ENCODE results near the gene CPPED1. TPM values are rescaled to one million over a fixed set of nuclear protein-coding genes. Genes with fewer than 3 reads are reported as not detected.
A peak's percentile ranks its signal among the peaks of the same experiment; 100 is the strongest.

The CPPED1 gene, protein sequence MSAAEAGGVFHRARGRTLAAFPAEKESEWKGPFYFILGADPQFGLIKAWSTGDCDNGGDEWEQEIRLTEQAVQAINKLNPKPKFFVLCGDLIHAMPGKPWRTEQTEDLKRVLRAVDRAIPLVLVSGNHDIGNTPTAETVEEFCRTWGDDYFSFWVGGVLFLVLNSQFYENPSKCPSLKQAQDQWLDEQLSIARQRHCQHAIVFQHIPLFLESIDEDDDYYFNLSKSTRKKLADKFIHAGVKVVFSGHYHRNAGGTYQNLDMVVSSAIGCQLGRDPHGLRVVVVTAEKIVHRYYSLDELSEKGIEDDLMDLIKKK
- total RNA-seq (10 to 100 TPM; 38.0 to 66.3 (median 50.6) TPM), polyA plus RNA-seq (10 to 100 TPM; 10.0 to 21.6 (median 10.8) TPM)
- long read RNA-seq, donor 1, full-length matches to known transcripts, result 5 of 5 reads
- long read RNA-seq, donor 1, partial matches to known transcripts, result 0 of 5 reads
- long read RNA-seq, donor 1, other reads (novel, unspliced or antisense), result 0 of 5 reads
- long read RNA-seq, donor 2, full-length matches to known transcripts, result 10 of 10 reads
- long read RNA-seq, donor 2, partial matches to known transcripts, result 0 of 10 reads
- long read RNA-seq, donor 2, other reads (novel, unspliced or antisense), result 0 of 10 reads

DNA sequence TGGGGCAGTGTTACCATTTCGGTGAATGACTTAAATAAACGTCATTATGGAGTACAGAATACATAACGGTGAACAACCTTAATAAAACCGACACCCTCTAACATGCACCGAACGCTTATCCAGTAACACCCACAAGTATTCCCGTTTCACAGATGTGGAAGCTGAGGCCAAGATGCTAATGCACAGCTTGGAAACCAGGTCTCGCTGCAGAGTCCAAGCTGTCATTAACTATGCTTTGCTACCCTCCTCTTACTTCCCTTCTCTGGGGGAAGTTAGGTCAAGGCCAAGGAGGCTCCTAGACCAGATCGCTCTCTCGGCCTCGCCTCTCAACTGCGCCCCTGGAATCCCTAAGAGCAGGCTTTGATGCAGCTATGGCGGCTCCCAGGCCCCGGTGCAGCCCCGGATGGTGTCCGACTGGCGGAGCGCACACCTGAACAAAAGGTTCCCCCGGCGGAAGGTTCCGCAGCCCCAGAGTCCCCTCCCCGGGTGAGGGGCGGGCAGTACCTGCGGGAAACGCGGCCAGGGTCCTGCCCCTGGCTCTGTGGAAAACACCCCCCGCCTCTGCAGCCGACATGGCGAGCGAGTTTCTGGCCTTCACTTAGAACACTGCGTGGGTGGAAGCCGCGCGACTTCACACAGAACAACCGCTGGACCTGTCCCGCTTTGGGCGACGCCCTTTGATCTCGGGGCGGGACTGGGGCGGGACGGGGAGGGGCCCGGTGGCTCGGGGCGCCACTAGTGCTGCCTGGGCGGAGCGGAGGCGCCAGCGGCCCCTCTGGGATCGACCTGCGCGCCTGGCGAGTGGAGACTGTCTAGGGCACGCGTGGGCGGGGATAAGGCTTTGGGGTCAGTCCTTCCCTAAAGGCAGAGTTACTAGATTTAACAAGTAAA is at the start of gene CPPED1:
Gene CPPED1 (minus strand): TSS at position 685 of the 891 bp plus-strand sequence. CDS start 111 bp downstream, at position 574.
- WGBS, 5 donors, result 5 to 8% (median 5%) methylated on average over 39 to 56 of the region's 56 CpGs
- DNase-seq, result peak; percentile 99
- intact Hi-C loops (cut with DNase I; ENCODE audit: low total_unique reads), result no loop called here
- H3K4me3 ChIP-seq, result peak within 1 kb of the TSS; percentile 50 to 83 (median 69)
- peaks cover 14 to 59% (median 31%) of the 10 kb centered on the region in 6 donors for H3K4me1 ChIP-seq
- H3K27me3 ChIP-seq (replicated peaks in 1 of 7), result no peaks in the 10 kb centered on the region
- H3K36me3 ChIP-seq, result no peaks in the 10 kb centered on the region
- H3K9me3 ChIP-seq, result no peaks in the 10 kb centered on the region
- peak; percentile 83 to 89 (median 84) for TF ChIP-seq POLR2AphosphoS5 (IDR thresholded peaks at IDR 0.05)
- TF ChIP-seq POLR2A (IDR thresholded peaks at IDR 0.05), result no peak
- TF ChIP-seq, protein P1, sequence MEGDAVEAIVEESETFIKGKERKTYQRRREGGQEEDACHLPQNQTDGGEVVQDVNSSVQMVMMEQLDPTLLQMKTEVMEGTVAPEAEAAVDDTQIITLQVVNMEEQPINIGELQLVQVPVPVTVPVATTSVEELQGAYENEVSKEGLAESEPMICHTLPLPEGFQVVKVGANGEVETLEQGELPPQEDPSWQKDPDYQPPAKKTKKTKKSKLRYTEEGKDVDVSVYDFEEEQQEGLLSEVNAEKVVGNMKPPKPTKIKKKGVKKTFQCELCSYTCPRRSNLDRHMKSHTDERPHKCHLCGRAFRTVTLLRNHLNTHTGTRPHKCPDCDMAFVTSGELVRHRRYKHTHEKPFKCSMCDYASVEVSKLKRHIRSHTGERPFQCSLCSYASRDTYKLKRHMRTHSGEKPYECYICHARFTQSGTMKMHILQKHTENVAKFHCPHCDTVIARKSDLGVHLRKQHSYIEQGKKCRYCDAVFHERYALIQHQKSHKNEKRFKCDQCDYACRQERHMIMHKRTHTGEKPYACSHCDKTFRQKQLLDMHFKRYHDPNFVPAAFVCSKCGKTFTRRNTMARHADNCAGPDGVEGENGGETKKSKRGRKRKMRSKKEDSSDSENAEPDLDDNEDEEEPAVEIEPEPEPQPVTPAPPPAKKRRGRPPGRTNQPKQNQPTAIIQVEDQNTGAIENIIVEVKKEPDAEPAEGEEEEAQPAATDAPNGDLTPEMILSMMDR (IDR thresholded peaks at IDR 0.05 in 8 of 11, conservative IDR thresholded peaks at IDR 0.05 in 3 of 11), result peak in 2 of 11 experiments; percentile 12 to 36
- peak within 1 kb of the TSS; percentile 89 to 98 (median 93) for H3K27ac ChIP-seq

DNA sequence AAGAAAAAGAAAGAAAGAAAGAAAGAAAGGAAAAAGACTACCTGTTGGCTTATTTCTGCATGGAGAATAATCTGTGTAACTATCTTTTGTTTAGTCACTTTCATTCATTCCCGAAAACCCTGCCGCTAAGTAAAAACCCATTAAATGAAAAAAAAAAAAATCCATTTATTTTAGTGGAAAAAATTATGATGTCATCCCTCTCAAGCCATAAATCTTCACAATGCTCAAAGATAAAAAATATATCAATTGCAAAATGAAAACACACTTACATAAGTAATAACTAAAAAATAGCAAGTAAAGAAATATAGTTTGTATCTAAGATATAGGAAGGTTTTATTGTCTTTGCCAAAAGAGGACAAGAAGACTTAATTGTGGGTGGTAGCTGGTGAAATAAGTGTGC is 46.5 kb upstream of the CPPED1 start:
- 42 to 94% (median 76%) methylated on average over 2 of the region's 2 CpGs for WGBS, 5 donors
- no peaks in the 10 kb centered on the region for H3K36me3 ChIP-seq
- TF ChIP-seq POLR2A (IDR thresholded peaks at IDR 0.05) (no peak), POLR2AphosphoS5 (IDR thresholded peaks at IDR 0.05) (no peak)
- TF ChIP-seq, protein P1 (IDR thresholded peaks at IDR 0.05 in 8 of 11, conservative IDR thresholded peaks at IDR 0.05 in 3 of 11), result no peak
- H3K27me3 ChIP-seq (replicated peaks in 1 of 7), result peaks cover 0 to 8% (median 0%) of the 10 kb centered on the region in 7 donors
- no peak overlapping the region for H3K27ac ChIP-seq
- no peaks in the 10 kb centered on the region for H3K9me3 ChIP-seq
- DNase-seq, result no peak
- intact Hi-C loops (cut with DNase I; ENCODE audit: low total_unique reads), result no loop called here
- H3K4me1 ChIP-seq, result no peaks in the 10 kb centered on the region
- no peak overlapping the region for H3K4me3 ChIP-seq

GRCh38 chr16:12846592-12846991 is 42.9 kb upstream of the CPPED1 start:
- Histone ChIP-seq H3K9me3 (no peaks in the 10 kb centered on the region), H3K27me3 (replicated peaks in 1 of 7) (peaks cover 0 to 8% (median 0%) of the 10 kb centered on the region in 7 donors), H3K27ac (no peak overlapping the region), H3K4me3 (no peak overlapping the region), H3K36me3 (no peaks in the 10 kb centered on the region), H3K4me1 (no peaks in the 10 kb centered on the region)
- DNase-seq, result no peak
- no peak for TF ChIP-seq POLR2AphosphoS5 (IDR thresholded peaks at IDR 0.05)
- TF ChIP-seq POLR2A (IDR thresholded peaks at IDR 0.05), result no peak
- TF ChIP-seq, protein P1 (IDR thresholded peaks at IDR 0.05 in 8 of 11, conservative IDR thresholded peaks at IDR 0.05 in 3 of 11), result no peak
- intact Hi-C loops (cut with DNase I; ENCODE audit: low total_unique reads), result no loop called here
- WGBS, 5 donors, result 80 to 100% (median 93%) methylated on average over 1 of the region's 1 CpG

Measured in spleen (tissue), 13 donors.